Renal cortex interstitium (tissue), 15 donors: ENCODE data around the gene ABCC10. TPM values are rescaled to one million over a fixed set of nuclear protein-coding genes. Genes with fewer than 3 reads are reported as not detected.
"Not testable (repeated sequence)": the region's sequence is repeated elsewhere in the genome, so short reads cannot be mapped to it uniquely, and the experiment has no call there.

Experiments
- DNase-seq, 11 donors: peaks; one replicate each; pipeline ENCODE4 v3.0.0-alpha.2; 2013; ENCODE audit warnings: low read depth in 9 of 11, low spot score in 4 of 11; ENCODE audit errors: extremely low read depth in 1 of 11
- long read RNA-seq, 16 experiments: transcript quantifications; one replicate each; lab custom pipeline, GENCODE V29; 2026
- polyA plus RNA-seq, 3 donors: library from polyadenylated mRNA; unstranded; fragments of 120-200 nt; gene quantifications; one replicate each; pipeline ENCODE4 v1.2.1, GENCODE V29; 2013; ENCODE audit not compliant: insufficient read length in 3 of 3

ABCC10 gene, protein sequence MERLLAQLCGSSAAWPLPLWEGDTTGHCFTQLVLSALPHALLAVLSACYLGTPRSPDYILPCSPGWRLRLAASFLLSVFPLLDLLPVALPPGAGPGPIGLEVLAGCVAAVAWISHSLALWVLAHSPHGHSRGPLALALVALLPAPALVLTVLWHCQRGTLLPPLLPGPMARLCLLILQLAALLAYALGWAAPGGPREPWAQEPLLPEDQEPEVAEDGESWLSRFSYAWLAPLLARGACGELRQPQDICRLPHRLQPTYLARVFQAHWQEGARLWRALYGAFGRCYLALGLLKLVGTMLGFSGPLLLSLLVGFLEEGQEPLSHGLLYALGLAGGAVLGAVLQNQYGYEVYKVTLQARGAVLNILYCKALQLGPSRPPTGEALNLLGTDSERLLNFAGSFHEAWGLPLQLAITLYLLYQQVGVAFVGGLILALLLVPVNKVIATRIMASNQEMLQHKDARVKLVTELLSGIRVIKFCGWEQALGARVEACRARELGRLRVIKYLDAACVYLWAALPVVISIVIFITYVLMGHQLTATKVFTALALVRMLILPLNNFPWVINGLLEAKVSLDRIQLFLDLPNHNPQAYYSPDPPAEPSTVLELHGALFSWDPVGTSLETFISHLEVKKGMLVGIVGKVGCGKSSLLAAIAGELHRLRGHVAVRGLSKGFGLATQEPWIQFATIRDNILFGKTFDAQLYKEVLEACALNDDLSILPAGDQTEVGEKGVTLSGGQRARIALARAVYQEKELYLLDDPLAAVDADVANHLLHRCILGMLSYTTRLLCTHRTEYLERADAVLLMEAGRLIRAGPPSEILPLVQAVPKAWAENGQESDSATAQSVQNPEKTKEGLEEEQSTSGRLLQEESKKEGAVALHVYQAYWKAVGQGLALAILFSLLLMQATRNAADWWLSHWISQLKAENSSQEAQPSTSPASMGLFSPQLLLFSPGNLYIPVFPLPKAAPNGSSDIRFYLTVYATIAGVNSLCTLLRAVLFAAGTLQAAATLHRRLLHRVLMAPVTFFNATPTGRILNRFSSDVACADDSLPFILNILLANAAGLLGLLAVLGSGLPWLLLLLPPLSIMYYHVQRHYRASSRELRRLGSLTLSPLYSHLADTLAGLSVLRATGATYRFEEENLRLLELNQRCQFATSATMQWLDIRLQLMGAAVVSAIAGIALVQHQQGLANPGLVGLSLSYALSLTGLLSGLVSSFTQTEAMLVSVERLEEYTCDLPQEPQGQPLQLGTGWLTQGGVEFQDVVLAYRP (N-terminal part only)
- 10 to 100 TPM; 16.9 to 27.6 (median 21.2) TPM for polyA plus RNA-seq
- long read RNA-seq, donor 1, result 0 reads
- long read RNA-seq, donor 2, full-length matches to known transcripts, result 1 of 1 reads
- long read RNA-seq, donor 2, partial matches to known transcripts, result 0 of 1 reads
- long read RNA-seq, donor 2, other reads (novel, unspliced or antisense), result 0 of 1 reads
- long read RNA-seq, donor 3, result 0 reads
- long read RNA-seq, donor 4, result 0 reads
- long read RNA-seq, donor 5, result 0 reads
- long read RNA-seq, donor 6, result 0 reads
- long read RNA-seq, donor 7, partial matches to known transcripts, result 0 of 1 reads
- long read RNA-seq, donor 7, other reads (novel, unspliced or antisense), result 0 of 1 reads
- long read RNA-seq, donor 8, result 0 reads
- long read RNA-seq, donor 9, result 0 reads
- long read RNA-seq, donor 10, result 0 reads
- long read RNA-seq, donor 11, result 0 reads
- long read RNA-seq, donor 12, result 0 reads
- long read RNA-seq, donor 13, result 0 reads
- long read RNA-seq, donor 14, partial matches to known transcripts, result 0 of 1 reads
- long read RNA-seq, donor 14, other reads (novel, unspliced or antisense), result 0 of 1 reads
- long read RNA-seq, donor 15, result 0 reads
- long read RNA-seq, donor 16, partial matches to known transcripts, result 5 of 5 reads
- long read RNA-seq, donor 16, other reads (novel, unspliced or antisense), result 0 of 5 reads

DNA sequence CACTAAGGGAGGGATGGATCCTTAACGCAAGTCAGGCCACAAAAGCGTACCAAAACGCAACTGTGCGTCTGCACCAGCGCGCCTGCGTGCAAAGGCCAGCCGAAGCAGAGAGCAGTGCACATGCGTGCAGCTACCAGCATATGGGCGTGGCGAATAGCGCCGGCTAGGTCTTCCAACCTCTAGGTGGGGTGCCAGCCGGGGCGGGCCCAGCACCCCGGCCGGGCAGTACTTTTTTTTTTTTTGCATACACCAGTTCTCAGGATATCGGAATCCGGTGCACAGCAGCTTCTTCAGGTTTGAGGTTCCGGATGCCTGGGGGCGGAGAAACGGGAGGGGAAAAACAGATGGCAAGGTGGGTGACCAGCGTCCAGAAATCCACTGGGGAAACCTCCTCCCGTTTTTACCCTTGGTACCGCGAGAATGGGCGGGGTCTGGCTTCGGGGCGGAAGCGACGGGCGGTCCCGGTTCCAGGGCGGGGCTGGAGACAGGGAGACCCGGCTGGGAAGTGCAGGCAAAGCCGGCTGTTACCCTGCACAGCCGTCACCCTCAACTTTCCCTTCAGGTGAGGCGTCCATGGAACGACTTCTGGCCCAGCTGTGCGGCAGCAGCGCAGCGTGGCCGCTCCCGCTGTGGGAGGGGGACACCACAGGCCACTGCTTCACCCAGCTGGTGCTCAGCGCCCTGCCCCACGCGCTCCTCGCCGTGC lies at the start of gene ABCC10:
Gene ABCC10 (plus strand): TSS at position 136 of the 706 bp plus-strand sequence. CDS start 438 bp downstream, at position 574.
- peak; percentile 84 to 95 (median 91) for DNase-seq

DNA sequence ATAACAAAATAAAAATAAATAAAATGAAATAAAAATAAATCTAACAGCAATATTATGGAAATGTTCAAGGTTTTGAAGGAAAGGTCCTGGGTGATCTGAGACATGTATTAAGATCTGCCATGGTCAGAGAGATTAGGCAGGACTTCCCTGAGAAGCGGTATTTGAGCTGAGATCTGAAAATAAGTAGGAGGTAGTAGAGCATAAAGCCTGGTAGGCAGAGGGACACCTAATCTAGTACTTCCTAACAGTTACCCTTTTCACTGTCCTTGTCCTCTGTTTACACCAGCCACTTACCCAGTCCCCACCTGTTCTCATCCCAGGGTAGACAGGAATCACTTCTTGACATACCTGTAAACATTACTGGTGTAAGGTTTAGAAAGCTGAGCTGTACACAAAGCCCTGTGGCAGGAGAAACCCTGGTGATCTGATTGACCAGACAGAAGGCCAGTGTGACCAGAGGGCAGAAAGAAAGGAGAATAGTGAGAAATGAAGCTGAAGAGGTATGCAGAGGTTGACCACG lies 49.6 kb upstream of the ABCC10 start:
- DNase-seq, result no peak

DNA sequence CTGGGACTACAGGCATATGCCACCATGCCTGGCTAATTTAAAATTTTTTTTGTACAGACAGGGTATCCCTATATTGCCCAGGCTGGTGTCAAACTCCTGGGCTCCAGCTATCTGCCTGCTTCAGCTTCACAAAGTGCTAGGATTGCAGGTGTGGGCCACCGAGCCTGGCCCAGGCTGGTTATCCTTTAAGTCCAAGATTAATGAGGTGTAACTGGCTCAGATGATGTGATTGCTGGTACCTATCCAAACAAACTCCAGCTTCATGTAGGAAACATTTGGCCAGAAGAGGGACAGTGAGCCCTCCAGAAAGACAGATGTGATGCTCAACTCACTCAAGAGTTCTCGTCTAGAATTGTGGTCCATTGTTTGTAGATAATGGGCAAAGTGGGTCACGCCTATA lies 48.7 kb upstream of the ABCC10 start:
- no peak for DNase-seq

DNA sequence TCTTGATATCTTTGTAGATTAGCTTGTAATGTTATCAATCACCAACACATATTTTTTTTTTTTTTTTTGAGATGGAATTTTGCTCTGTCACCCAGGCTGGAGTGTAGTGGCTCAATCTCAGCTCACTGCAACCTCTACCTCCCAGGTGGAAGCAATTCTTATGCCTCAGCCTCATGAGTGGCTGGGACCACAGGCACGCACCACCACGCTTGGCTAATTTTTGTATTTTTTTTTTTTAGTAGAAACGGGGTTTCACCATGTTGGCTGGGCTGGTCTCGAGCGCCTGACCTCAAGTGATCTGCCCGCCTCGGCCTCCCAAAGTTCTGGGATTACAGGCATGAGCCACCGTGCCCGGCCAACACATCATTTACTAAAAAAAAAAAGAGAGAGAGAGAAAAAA lies 46.5 kb upstream of the ABCC10 start:
- DNase-seq, result not testable (repeated sequence)

DNA sequence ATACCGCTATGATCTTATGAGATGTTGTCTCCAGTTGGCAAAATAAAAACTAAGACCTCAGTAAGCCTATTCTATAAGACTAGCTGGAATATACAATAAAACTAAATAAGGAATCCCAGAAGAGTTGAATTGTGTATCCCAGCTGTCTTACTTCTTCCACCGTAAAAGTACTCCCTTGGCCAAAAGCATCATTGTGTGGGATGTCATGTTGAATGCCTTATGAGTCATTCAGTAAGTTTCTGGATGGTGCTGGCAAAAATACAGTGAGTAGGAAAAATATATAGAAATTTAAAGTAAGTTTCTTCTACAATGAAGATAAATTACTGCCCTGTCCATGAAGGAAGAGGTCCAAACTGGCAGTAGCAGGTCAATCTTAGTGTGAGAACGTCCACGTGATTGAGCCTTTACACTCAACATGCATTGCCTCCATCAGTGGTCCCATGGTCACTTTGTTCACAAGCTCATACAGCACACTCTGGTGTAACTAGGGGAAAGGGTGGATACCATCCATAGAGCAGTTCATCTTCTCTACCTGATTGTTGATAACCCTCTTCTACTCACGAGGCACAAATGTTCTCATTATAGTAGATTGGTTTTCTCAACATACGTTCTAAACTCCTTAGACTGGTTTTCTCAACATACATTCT lies 44.2 kb upstream of the ABCC10 start:
- DNase-seq, result no peak

DNA sequence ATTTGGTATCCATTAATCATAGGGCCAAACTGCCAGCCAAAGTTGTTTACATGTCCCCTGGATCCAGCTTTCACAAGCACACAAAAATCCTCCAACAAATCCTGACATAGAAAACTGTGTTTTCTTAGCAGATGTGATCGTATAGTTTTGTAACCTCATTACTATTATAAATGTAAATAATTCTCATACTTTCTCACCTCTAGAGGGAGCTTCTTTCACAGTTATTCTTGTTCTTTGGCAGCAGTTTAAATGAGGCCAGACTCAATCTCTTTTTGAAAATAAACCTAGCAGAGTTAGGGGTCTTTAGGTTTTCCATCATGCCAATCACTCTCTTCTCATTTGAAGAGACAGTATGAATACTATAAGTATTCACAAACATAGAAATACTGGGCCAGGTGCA lies 40.8 kb upstream of the ABCC10 start:
- no peak for DNase-seq

DNA sequence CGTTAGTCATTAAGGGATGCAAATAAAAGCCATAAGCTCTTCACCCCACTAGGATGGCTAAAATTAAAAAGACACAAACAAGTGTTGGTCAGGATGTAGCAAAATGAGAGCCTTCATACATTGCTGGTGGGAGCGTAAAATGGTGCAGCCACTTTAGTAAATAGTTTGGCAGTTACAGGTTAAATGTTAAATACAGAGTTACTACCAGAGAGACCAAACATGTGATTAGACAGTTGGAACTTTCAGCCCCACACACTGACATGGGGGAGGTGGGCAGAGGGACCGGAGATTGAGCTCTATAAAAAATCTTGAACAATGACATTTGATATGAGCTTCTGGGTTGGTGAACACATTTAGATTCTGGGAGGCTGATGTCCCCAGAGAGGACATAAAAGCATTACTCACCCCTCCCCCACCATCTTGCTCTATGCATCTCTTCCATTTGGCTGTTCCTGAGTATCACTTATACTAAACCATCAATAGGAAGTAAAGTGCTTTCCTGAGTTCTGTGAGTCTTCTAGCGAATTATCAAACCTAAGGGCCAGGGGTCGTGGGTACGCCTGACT lies 37.5 kb upstream of the ABCC10 start:
- DNase-seq, result no peak

DNA sequence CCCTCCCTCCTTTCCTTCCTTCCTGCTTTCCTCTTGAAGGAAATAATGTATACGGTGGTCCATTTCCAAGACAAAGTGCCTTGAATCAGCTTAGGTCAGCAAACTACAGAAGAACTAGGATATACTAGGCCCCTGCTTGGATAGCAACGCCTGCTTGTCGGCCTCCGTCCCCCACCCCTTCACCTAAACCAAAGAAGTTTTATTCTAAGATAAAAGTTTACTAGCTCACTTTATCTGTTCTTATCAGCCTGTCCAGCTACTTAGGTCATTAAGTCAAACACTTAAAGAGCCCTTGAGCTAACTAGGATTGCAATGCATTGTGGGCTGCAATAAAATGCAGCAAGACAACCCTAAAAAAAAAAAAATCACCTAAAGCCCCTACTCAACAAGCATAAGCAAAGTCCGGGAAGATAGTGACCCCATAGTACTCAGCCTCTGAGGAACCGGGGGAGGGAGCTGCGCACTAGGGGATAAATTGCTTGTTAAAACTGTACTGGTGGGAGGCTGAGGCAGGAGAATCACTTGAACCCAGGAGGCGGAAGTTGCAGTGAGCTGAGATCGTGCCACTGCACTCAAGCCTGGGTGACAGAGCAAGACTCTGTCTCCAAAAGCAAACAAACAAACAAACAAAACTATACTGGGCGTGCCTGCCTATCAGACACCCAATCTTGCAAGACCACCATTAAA lies 36.4 kb upstream of the ABCC10 start:
- DNase-seq, result not testable (repeated sequence)

DNA sequence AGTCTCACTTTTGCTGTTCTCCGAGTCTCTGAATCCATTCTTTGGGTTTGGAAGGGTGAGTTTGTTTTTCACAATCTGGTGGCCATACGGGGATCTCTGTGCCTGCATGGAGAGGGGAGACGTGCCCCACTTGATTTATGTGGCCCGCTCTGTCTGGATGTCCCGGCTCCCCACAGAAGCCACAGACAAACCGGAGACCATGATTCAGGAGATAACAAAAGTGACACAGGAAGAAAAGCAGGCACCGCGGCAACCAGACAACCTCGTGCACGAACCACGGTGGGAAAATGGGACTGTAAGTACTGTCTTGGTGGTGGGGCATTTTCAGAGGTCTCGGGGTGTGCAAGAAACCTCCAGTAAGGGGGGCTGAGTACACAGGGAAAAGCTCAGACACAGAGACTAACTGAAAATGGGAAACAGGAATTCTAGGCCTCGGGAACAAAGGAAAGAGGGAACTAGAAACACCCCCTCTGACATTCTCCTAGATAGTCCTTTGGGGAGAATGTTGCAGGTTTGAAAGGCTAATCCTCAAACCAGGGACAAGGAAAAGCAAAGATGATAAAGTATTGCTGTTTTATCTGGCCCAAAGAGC lies 35.8 kb upstream of the ABCC10 start:
- DNase-seq, result no peak

DNA sequence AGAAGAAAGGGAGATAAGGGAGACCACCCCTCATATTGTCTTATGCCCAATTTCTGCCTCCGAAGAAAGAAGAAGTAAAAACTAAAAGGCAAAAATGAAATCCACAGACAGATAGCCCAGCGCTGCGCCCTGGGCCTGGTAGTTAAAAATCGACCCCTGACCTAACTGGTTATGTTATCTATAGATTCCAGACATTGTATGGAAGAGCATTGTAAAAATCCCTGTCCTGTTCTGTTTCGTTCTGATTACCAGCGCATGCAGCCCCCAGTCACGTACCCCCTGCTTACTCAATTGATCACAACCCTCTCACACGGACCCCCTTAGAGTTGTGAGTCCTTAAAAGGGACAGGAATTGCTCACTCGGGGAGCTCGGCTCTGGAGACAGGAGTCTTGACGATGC lies 34.2 kb upstream of the ABCC10 start:
- not testable (repeated sequence) for DNase-seq

DNA sequence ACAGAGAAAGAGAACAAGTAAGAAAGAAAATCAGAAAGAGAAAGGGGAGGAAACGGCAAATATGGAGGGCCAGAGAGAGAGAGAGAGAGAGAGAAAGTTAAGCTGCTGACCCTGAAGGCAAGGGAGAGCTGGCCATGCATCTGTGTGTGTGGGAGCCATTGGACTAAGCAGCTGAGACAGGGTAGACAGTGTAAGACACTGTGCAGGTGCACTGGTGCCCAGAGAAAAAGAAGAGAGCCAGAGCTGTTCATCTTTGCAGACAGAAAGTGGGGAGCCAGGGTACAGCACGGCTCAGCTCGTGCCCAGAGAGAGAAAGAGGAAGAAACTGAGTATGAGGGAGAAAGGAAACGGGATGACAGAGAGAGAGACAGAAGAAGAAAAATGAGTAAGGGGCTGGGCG lies 33.7 kb upstream of the ABCC10 start:
- DNase-seq, result no peak

DNA sequence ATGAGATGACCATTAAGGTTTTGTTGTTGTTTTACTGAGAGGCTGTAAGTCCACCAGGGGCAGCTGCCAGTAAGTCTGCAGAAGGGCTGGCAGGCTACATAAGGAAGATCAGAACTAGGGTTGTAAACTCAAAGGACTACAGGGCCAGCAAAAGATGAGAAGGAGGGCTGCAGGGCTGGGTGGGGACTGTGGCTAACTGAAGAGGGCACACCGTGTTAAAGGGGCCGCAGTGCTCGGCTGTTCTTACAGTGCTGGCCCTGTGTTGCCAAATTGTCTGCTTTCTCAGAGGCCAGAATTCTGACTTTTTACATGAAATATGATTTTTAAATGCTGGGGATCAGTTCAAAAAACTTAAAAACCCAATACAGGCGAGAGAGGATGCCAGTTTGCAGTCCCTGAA lies 32.4 kb upstream of the ABCC10 start:
- DNase-seq, result no peak

DNA sequence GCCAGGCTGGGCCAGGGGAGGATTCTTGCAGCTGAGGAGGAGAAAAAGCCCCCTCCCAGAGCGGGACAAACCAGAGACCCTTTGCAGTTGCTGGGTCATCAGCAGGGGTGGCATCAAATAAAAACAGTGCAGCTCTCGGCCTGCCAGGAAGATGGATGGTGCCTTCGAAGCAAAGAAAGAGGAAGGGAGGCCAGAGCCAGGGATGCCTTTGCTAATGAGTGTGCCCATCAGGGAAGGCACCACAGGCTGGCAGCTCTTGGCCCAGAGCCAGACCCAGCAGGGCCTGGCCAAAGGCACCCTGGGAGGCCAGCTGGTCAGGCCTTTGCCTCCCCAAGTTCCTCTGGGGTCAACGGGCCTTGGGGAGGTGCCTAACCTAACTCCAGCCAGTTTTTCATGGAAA lies 31.6 kb upstream of the ABCC10 start:
- DNase-seq, result no peak

DNA sequence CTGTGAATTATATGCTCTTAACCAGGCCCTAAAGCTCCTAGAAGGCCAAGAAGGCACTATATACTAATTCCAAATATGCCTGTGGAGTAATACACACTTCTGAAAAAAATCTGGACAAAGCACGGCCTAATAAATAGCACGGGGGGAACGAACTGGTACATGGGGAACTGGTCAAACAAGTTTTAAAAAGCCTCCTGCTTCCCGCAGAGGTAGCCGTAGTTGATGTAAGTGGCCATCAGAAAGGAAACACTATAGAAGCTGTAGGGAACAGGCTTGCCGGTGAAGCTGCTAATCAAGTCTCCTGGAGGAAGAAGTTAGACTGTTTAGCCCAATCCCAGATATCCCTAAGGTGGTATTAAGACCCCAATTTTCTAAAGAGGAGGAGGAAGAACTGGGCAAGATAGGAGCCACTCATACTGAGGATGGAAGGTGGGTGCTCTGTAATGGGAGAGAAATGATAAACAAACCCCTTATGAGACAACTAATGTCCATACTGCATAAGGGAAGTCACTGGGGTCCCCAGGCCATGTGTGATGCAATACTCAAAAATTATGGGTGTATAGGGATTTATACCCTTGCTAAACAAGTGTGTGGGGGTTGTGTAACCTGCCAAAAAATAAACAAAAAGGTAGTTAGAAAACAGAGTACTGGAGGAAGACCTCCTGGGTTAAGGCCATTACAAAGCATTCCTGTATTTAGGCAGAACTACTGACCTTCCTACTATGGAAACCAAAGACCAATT lies 30.8 kb upstream of the ABCC10 start:
- peak in 1 of 11 donors; percentile 24 for DNase-seq

DNA sequence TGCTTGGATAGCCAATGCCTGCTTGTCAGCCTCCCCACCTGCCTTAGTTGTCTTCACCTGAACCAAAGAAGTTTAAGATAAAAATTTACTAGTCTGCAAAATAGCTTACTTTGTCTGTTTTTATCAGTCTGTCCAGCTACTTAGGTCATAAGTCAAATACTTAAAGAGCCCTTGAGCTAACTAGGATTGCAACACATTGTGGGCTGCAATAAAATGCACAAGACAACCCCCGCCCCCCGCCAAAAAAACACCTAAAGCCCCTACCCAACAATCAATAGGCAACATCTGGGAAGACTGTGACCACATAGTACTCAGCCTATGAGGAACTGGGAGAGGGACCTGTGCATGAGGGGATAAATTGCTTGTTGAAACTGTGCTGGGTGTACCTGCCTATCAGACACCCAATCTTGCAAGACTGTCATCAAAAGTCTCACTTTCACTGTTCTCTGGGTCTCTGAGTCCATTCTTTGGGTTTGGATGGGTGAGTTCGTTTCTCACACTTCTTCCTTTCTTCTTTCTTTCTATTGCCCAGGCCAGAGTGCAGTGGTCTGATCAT lies 27.3 kb upstream of the ABCC10 start:
- no peak for DNase-seq
